ENCODE measurements around the gene GPATCH8.

Gene GPATCH8

DNA sequence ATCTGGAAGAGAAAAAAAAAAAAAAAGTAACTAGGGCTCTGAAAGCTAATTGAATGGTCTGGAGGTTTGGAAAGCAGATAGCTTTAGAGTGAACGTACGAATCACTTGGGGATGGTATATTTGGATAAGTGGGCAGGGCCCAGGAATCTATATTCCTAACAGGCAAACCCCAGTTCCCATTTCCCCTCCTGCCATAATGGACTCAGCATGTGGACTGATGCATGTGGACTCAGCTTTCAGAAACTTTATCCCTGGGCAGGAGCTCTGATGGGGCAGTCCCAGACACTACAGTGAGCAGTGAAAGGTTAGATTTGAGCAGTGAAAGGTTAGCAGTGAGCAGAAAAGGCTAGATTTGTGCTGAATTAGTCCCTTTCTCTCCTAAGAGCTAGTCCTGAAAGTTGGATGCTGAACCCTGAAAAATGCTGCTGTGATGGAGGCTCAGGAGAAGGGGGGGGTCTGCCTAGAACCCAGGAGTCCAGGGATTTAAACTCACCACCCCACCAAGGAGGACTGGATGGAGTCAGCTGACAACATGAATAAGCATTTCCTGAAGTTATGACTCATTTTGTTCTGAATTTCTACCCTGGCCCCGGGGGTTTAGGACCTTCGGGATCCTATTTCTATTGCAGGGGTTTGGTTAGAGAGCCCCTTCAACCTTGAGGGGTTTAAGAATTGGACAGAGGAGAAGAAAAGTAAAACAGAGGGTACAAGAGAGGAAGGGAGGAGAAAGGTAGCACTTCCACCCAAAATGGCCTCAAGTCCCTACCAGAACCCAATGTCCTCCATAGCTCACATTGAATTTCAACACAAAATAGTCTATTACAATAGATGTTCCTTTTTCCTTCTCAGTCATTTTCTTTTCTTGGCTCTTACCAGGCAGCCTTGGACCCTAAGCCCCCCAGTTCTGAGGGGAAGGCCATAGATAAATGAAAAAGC is 43.7 kb upstream of the GPATCH8 start:
- TF ChIP-seq CTCF (IDR thresholded peaks at IDR 0.05; ENCODE audit: low read depth, low read length), result no peak
- Histone ChIP-seq H3K9me3 (no peaks in the 10 kb centered on the region), H3K36me3 (no peaks in the 10 kb centered on the region), H3K4me3 (ENCODE audit: low read depth, low read length) (no peak overlapping the region), H3K27me3 (no peaks in the 10 kb centered on the region), H3K4me1 (peaks cover 6% of the 10 kb centered on the region; the same call in 1 of the 2 replicates)
- no peak for DNase-seq

DNA sequence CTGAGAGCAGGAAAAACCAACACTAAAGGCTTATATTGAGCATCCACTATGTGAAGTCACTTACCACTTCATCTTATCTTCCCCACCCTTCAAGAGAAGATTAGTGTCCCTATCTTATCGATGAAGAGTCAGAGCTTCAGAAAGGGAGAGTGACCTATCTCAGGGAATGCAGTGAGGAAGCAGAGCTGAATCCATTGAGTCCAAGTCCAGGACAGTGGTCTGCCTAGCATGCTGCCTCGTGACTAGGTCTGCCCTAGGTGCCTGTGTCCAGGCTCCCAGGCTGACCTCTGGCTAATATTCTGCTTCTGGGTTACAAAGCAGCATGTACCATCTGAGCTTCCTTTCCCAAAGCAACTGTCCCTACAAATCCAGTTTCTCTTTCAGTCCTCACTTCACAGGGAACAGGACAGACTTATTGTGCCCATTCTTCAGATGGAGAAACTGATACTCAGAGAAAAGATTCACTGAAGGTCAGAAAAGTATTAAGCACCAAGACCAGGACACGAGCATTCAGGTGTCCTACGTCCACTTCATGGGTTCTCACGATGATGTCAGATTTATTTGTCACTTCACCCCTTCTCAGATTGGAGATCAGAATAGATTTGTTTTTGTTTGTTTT is 40.8 kb upstream of the GPATCH8 start:
- Histone ChIP-seq H3K4me1 (no peaks in the 10 kb centered on the region), H3K4me3 (ENCODE audit: low read depth, low read length) (no peak overlapping the region), H3K27me3 (no peaks in the 10 kb centered on the region)

DNA sequence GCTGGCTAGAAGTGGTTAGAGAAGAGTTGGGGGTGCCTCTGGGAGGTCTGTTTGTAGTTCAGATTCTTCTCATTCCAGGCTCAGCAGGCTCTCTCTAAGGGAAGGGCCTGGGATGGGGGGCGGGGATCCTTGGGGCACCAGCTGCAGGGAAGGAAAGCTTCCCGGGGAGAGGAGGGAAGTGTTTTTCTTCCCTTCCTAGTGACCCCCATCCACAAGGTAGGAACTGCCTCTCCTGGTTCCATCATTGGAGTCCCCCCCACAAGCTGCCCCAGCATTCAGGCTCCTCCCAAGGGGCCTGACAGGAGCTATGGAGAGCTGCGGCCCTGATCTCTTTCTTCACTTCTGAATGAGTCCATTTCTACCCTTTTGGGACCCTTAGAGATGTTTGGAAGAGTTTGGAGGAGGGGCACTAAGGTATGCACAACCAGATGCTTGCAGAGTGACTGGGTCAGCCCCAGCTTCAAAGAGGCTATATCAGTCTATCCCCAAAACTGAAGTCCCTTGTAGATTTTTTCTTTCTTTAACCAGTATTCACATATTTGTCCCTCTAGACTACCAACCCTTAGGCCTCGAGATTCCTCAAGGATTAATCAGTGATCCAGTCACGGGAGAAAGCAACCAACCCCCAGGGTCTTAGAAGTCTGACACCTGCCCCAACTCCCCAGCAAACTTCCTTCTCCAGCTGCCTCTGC is 40.2 kb upstream of the GPATCH8 start:
- no peak for TF ChIP-seq CTCF (IDR thresholded peaks at IDR 0.05; ENCODE audit: low read depth, low read length)
- H3K9me3 ChIP-seq, result no peaks in the 10 kb centered on the region
- no peaks in the 10 kb centered on the region for H3K4me1 ChIP-seq
- no peaks in the 10 kb centered on the region for H3K27me3 ChIP-seq
- no peaks in the 10 kb centered on the region for H3K36me3 ChIP-seq
- no peak overlapping the region for H3K4me3 ChIP-seq (ENCODE audit: low read depth, low read length)
- no peak for DNase-seq

More for the DNA sequence above, 40.8 kb upstream of the GPATCH8 start:
- no peak for DNase-seq
- H3K36me3 ChIP-seq, result no peaks in the 10 kb centered on the region
- H3K9me3 ChIP-seq, result no peaks in the 10 kb centered on the region
- no peak for TF ChIP-seq CTCF (IDR thresholded peaks at IDR 0.05; ENCODE audit: low read depth, low read length)

GRCh38 chr17:44541884-44542581 is 38.8 kb upstream of the GPATCH8 start:
- no peak for DNase-seq
- Histone ChIP-seq H3K4me3 (ENCODE audit: low read depth, low read length) (no peak overlapping the region), H3K4me1 (no peaks in the 10 kb centered on the region), H3K27me3 (no peaks in the 10 kb centered on the region), H3K9me3 (no peaks in the 10 kb centered on the region), H3K36me3 (no peaks in the 10 kb centered on the region)
- no peak for TF ChIP-seq CTCF (IDR thresholded peaks at IDR 0.05; ENCODE audit: low read depth, low read length)

DNA sequence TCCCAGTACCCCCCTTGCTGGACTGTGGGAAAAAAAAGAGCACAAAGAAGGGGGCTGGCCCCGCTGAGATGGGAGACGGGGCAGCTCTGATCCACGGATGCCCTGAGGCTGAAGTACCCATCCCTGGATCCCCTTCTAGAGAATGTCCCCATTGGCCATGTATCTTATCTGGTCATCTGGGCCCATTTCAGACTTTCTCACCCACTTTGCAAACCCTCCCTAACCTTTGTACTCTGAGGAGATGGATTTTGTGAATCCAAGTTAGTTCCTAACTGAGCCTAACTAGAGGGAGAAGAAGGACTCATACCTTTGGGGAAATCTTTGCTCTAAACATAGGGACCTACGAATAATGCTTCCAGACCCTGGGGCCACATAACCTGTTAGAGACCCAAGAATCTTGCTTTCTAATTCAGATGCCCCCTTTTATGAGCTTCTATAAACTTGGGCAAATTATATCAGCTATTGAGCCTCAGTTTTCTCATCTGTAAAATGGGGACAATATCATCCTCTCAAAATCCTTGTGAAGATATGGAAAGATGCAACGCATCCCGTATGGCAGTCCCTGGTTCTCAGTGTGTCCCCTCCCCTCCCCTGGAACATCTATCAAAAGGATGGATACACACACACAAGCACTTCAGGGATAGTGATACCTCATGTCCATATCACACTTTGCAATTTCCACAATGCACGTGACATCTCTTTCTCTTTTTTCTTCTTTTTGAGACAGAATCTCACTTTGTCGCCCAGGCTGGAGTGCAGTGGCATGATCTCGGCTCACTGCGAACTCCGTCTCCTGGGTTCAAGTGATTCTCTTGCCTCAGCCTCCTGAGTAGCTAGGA is 37.3 kb upstream of the GPATCH8 start:
- no peak overlapping the region for H3K4me3 ChIP-seq (ENCODE audit: low read depth, low read length)
- no peaks in the 10 kb centered on the region for H3K36me3 ChIP-seq
- no peak for TF ChIP-seq CTCF (IDR thresholded peaks at IDR 0.05; ENCODE audit: low read depth, low read length)
- DNase-seq, result no peak
- H3K27me3 ChIP-seq, result no peaks in the 10 kb centered on the region
- H3K4me1 ChIP-seq, result no peaks in the 10 kb centered on the region
- H3K9me3 ChIP-seq, result no peaks in the 10 kb centered on the region
